ENCODE results near the gene CD302. TPM values are rescaled to one million over a fixed set of nuclear protein-coding genes. Genes with fewer than 3 reads are reported as not detected.

The CD302 gene
- total and polyA plus RNA-seq, 10 of the 15 experiments (the other 5 are each of a cell fraction or from before 2014, with no cell fraction given), result 0.48 to 4.0 (median 2.1) TPM

DNA sequence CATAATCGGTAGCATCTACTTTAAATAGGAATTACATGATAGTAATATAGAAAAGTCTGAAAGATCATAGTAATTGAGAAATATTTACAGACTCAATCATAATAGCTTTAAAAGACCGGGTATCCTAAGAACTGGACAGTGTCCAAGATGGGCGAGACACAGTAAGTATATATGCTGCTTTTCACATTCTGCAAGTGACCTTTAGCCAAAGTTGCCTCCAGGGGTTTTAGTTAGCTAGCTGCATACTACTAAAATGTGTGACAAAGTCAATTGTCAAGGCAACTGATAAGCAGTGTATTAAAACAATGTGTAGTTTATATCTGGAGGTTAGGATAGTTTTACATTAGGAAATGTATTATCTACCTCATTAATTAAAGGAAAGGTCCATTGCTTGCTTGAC, 24.6 kb downstream of the CD302 start:
- H4K20me1 ChIP-seq (ENCODE audit: control insufficient read depth, insufficient read depth), result no peaks in the 10 kb centered on the region
- SMC1A ChIA-PET (ENCODE audit: uncharacterized antibody, unreplicated experiment), result interaction anchor here (1.1 to 1.6 kb wide), 4 partner anchors 11 to 145 kb away, joined by 3 to 4 read pairs (median 4); no protein-coding TSS in a partner anchor
- no peak overlapping the region for H3K9ac ChIP-seq (ENCODE audit: control insufficient read depth, insufficient read depth, low read length)
- RAD21 ChIA-PET (ENCODE audit: unreplicated experiment), result no interaction called here
- H3K36me3 ChIP-seq (ENCODE audit: control insufficient read depth in 2 of 2, insufficient read depth in 2 of 2, low read length in 1 of 2), result peaks cover 0 to 8% of the 10 kb centered on the region in 2 experiments; a peak in 1 of 4 replicates
- no TSS peak for BruUV-seq (replicated peaks)
- H3K4me3 ChIP-seq, result no peak overlapping the region
- POLR2A ChIA-PET, result interaction anchor here (1.7 kb wide), 1 partner anchor 11 kb away, joined by 6 read pairs; no protein-coding TSS in a partner anchor
- no peaks in the 10 kb centered on the region for H3K4me1 ChIP-seq (ENCODE audit: control insufficient read depth, insufficient read depth, low read length)
- CTCF ChIA-PET, result interaction anchor here (0.7 to 1.0 kb wide), 3 partner anchors 141 to 148 kb away, joined by 3 read pairs; no protein-coding TSS in a partner anchor
- H3K9me3 ChIP-seq (replicated peaks; ENCODE audit: control insufficient read depth, insufficient read depth, low read length), result no peaks in the 10 kb centered on the region
- intact Hi-C loops (cut with micrococcal nuclease; ENCODE audit: unreplicated experiment), result no loop called here
- DNase-seq (ENCODE audit: low read depth, low spot score) (no peak), FAIRE-seq (no peak), ATAC-seq (no peak)
- 100% methylated on average over 3 of the region's 3 CpGs for WGBS (ENCODE audit: insufficient coverage, insufficient replicate concordance, low lambda C conversion rate, missing lambda C conversion rate)
- no peak overlapping the region for H2AFZ ChIP-seq (ENCODE audit: control insufficient read depth, low read depth, low read length)
- no peak overlapping the region for H3K27ac ChIP-seq (ENCODE audit: control insufficient read depth, insufficient read depth)
- in situ Hi-C loops (cut with MboI), result no loop called here
- no peak overlapping the region for H3K4me2 ChIP-seq (ENCODE audit: control insufficient read depth, insufficient read depth)
- TF ChIP-seq ZSCAN29 (IDR thresholded peaks at IDR 0.05), result no peak
- TF ChIP-seq HCFC1 (IDR thresholded peaks at IDR 0.05; ENCODE audit: low read length), result no peak
- TF ChIP-seq, protein P1, sequence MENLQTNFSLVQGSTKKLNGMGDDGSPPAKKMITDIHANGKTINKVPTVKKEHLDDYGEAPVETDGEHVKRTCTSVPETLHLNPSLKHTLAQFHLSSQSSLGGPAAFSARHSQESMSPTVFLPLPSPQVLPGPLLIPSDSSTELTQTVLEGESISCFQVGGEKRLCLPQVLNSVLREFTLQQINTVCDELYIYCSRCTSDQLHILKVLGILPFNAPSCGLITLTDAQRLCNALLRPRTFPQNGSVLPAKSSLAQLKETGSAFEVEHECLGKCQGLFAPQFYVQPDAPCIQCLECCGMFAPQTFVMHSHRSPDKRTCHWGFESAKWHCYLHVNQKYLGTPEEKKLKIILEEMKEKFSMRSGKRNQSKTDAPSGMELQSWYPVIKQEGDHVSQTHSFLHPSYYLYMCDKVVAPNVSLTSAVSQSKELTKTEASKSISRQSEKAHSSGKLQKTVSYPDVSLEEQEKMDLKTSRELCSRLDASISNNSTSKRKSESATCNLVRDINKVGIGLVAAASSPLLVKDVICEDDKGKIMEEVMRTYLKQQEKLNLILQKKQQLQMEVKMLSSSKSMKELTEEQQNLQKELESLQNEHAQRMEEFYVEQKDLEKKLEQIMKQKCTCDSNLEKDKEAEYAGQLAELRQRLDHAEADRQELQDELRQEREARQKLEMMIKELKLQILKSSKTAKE (IDR thresholded peaks at IDR 0.05; ENCODE audit: low read depth, poor library complexity, severe bottlenecking), result no peak
- TF ChIP-seq ZBED1 (IDR thresholded peaks at IDR 0.05; ENCODE audit: borderline replicate concordance), result no peak
- no peak for TF ChIP-seq CEBPB (IDR thresholded peaks at IDR 0.05; ENCODE audit: borderline replicate concordance in 1 of 2, low read depth in 2 of 2, low read length in 2 of 2)
- no peak for TF ChIP-seq MAX (IDR thresholded peaks at IDR 0.05; ENCODE audit: low read depth, low read length)
- no peak for TF ChIP-seq CHD2 (IDR thresholded peaks at IDR 0.05; ENCODE audit: borderline replicate concordance, low read depth, low read length)
- H3K79me2 ChIP-seq (ENCODE audit: control insufficient read depth, insufficient read depth, low read length), result no peaks in the 10 kb centered on the region
- no peaks in the 10 kb centered on the region for H3K27me3 ChIP-seq (replicated peaks in 1 of 2; ENCODE audit: control insufficient read depth in 2 of 2, insufficient read depth in 2 of 2, low read length in 1 of 2)
